ENCODE data around the gene GRIK1. TPM values are rescaled to one million over a fixed set of nuclear protein-coding genes. Genes with fewer than 3 reads are reported as not detected.

The GRIK1 gene
- total and polyA plus RNA-seq, 12 donors, result not detected

DNA sequence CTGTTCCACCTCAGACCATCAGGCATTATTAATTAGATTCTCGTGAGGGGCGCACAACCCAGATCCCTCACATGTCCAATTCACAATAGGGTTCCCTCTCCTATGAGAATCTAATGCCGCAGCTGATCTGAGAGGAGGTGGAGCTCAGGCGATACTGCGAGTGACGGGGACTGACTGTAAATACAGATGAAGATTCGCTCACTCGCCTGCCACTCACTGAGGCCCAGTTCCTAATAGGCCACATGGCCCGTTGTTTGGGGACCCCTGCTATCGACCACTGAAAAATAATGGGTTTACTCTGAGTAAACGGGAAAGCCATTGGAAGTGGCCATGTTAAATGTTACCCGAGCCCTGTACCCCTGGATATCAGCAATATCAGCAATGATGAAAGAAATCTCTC, 65.9 kb downstream of the GRIK1 start:
- Histone ChIP-seq H3K4me3 (no peak overlapping the region), H3K36me3 (no peaks in the 10 kb centered on the region), H3K9me3 (no peaks in the 10 kb centered on the region), H3K4me1 (no peaks in the 10 kb centered on the region), H3K27ac (no peak overlapping the region), H3K27me3 (peaks cover 0 to 3% (median 0%) of the 10 kb centered on the region in 7 donors)
- no peak for ATAC-seq
- no peak for DNase-seq
- 95 to 97% methylated on average over 12 of the region's 12 CpGs for WGBS, 2 donors
- TF ChIP-seq, protein P1, sequence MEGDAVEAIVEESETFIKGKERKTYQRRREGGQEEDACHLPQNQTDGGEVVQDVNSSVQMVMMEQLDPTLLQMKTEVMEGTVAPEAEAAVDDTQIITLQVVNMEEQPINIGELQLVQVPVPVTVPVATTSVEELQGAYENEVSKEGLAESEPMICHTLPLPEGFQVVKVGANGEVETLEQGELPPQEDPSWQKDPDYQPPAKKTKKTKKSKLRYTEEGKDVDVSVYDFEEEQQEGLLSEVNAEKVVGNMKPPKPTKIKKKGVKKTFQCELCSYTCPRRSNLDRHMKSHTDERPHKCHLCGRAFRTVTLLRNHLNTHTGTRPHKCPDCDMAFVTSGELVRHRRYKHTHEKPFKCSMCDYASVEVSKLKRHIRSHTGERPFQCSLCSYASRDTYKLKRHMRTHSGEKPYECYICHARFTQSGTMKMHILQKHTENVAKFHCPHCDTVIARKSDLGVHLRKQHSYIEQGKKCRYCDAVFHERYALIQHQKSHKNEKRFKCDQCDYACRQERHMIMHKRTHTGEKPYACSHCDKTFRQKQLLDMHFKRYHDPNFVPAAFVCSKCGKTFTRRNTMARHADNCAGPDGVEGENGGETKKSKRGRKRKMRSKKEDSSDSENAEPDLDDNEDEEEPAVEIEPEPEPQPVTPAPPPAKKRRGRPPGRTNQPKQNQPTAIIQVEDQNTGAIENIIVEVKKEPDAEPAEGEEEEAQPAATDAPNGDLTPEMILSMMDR (IDR thresholded peaks at IDR 0.05), result no peak
- intact Hi-C loops (cut with DNase I), result no loop called here

DNA sequence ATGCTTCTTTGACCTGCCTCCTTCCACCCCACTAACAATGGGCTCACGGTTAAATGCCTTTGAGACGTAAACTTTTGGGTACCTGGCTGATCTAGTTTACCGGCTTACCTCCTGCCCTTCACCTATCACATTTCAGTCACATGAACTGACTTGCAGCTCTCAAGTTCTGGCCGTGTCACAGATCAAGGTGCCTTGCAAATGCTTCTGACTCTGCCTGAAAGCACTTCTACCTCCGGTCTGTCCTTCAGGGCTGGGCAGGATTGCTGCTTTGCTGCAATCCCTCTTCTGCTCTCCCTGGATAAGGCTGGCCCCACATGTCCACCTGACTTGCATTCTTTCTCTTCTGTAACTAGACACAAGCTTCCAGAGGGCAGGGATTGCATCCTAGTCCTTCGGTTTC, 69.0 kb downstream of the GRIK1 start:
- intact Hi-C loops (cut with DNase I), result no loop called here

DNA sequence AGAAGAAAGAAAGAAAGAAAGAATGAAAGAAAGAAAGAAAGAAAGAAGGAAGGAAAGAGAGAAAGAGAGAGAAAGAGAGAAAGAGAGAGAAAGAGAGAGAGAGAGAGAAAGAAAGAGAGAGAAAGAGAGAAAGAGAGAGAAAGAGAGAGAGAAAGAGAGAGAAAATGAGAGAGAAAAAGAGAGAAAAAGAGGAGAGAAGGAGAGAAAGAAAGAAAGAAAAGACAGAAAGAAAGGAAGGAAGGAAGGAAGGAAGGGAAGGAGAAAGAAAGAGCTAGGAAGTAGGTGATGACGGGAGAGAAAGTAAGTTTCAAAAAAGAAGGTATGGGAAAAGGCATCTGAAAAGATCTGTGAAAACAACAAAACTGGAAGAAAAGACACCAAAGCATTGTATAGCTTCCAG, 72.0 kb downstream of the GRIK1 start:
- no peak for DNase-seq
- no peak for ATAC-seq
- intact Hi-C loops (cut with DNase I), result no loop called here
- H3K27me3 ChIP-seq, result peaks cover 0 to 14% (median 0%) of the 10 kb centered on the region in 7 donors
- H3K9me3 ChIP-seq, result no peaks in the 10 kb centered on the region
- H3K36me3 ChIP-seq, result no peaks in the 10 kb centered on the region
- H3K4me1 ChIP-seq, result no peaks in the 10 kb centered on the region
- TF ChIP-seq, protein P1 (IDR thresholded peaks at IDR 0.05), result no peak
- H3K4me3 ChIP-seq, result no peak overlapping the region
- H3K27ac ChIP-seq, result no peak overlapping the region
- WGBS, 2 donors, result 56 to 66% methylated on average over 1 of the region's 1 CpG

More for the DNA sequence above, 69.0 kb downstream of the GRIK1 start:
- no peak for DNase-seq
- H3K4me3 ChIP-seq, result no peak overlapping the region
- no peaks in the 10 kb centered on the region for H3K36me3 ChIP-seq
- peaks cover 0 to 7% (median 0%) of the 10 kb centered on the region in 7 donors for H3K27me3 ChIP-seq
- no peaks in the 10 kb centered on the region for H3K9me3 ChIP-seq
- TF ChIP-seq, protein P1 (IDR thresholded peaks at IDR 0.05), result no peak
- no peak overlapping the region for H3K27ac ChIP-seq
- ATAC-seq, result no peak
- H3K4me1 ChIP-seq, result no peaks in the 10 kb centered on the region
- WGBS, 2 donors, result 53 to 72% methylated on average over 6 of the region's 6 CpGs

DNA sequence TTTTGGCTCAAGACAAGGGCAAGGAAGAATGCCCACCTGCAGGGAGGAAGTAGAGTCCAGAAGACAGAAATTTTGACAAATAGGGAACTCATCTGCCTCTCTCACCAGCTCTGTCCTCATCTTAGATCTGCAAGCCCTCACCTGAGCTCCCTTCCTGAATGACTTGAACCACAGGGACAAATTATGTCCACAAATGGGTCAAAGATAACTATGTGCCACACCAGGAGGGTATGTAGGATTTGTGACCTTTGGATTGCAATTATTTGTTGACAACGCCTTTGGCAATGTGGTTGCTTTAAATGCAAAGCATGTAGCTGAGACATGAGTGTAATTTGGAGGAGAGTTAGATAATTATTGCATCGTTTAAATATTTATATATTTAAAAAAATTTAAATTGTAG, 79.5 kb downstream of the GRIK1 start:
- DNase-seq, result no peak
- ATAC-seq, result no peak

More for the DNA sequence above, 79.5 kb downstream of the GRIK1 start:
- TF ChIP-seq, protein P1 (IDR thresholded peaks at IDR 0.05), result no peak
- 85 to 87% methylated on average over 2 of the region's 2 CpGs for WGBS, 2 donors
- Histone ChIP-seq H3K27ac (no peak overlapping the region), H3K4me1 (no peaks in the 10 kb centered on the region), H3K9me3 (no peaks in the 10 kb centered on the region), H3K27me3 (peaks cover 0 to 6% (median 0%) of the 10 kb centered on the region in 7 donors), H3K4me3 (no peak overlapping the region), H3K36me3 (no peaks in the 10 kb centered on the region)
- intact Hi-C loops (cut with DNase I), result no loop called here

All from heart right ventricle (tissue), 16 donors.